Ishikawa (cell line): ENCODE measurements around the gene PGC.

Experiments used
- CEBPB ChIP-seq: IDR thresholded peaks from 2 replicates; pipeline ENCODE4 v1.6.1; 2012
- CREB1 ChIP-seq: IDR thresholded peaks from 2 replicates; pipeline ENCODE4 v1.6.1; 2012; ENCODE audit warnings: low read depth
- EGR1 ChIP-seq: IDR thresholded peaks from 2 replicates; pipeline ENCODE4 v1.6.1; 2012
- EP300 ChIP-seq: IDR thresholded peaks from 2 replicates; pipeline ENCODE4 v1.6.1; 2012; ENCODE audit warnings: borderline replicate concordance
- MAX ChIP-seq: IDR thresholded peaks from 2 replicates; pipeline ENCODE4 v1.6.1; 2012
- NFIC ChIP-seq: IDR thresholded peaks from 2 replicates; pipeline ENCODE4 v1.6.1; 2012
- RAD21 ChIP-seq: IDR thresholded peaks from 2 replicates; pipeline ENCODE4 v1.6.1; 2012; ENCODE audit warnings: low read depth
- REST ChIP-seq: IDR thresholded peaks from 2 replicates; pipeline ENCODE4 v1.6.1; 2012; ENCODE audit warnings: low read depth, mild to moderate bottlenecking
- TAF1 ChIP-seq: IDR thresholded peaks from 2 replicates; pipeline ENCODE4 v1.6.1; 2012; ENCODE audit warnings: low read depth, mild to moderate bottlenecking
- TCF12 ChIP-seq: IDR thresholded peaks from 2 replicates; pipeline ENCODE4 v1.6.1; 2012; ENCODE audit warnings: low read depth
- TEAD4 ChIP-seq: IDR thresholded peaks from 2 replicates; pipeline ENCODE4 v1.6.1; 2012
- USF1 ChIP-seq: IDR thresholded peaks from 2 replicates; pipeline ENCODE4 v1.6.1; 2012
- YY1 ChIP-seq: IDR thresholded peaks from 2 replicates; pipeline ENCODE4 v1.6.1; 2012; ENCODE audit warnings: low read depth
- ZBTB7A ChIP-seq: IDR thresholded peaks from 2 replicates; pipeline ENCODE4 v1.6.1; 2012; ENCODE audit warnings: low read depth

Gene PGC

GRCh38 chr6:41789390-41789724 is 42.2 kb upstream of the PGC start:
- TF ChIP-seq USF1 (no peak), NFIC (no peak), CEBPB (no peak), TAF1 (no peak)

- TF ChIP-seq TEAD4 (peak; percentile 48), NFIC (no peak), USF1 (no peak), REST (no peak), TCF12 (peak; percentile 84), YY1 (peak; percentile 95), MAX (peak; percentile 68; the same call in 1 of the 2 replicates), CREB1 (peak; percentile 91), CEBPB (no peak), EP300 (0 out of 2 replicates have a peak, but pooled peaks have one; percentile 48), TAF1 (peak; percentile 86), EGR1 (0 out of 2 replicates have a peak, but pooled peaks have one; percentile 29), ZBTB7A (peak; percentile 89)
Measured at GRCh38 chr6:41787219-41787917, 40.2 kb upstream of the PGC start, which contains the start of gene TOMM6. Gene TOMM6 (plus strand): TSS chr6:41787694. CDS start chr6:41787698, 4 bp downstream.

- TF ChIP-seq TEAD4 (no peak), CREB1 (no peak), CEBPB (no peak), USF1 (0 out of 2 replicates have a peak, but pooled peaks have one; percentile 3), TCF12 (no peak), EP300 (peak; percentile 41; the same call in 1 of the 2 replicates), RAD21 (peak; percentile 66; the same call in 1 of the 2 replicates), REST (no peak)
Measured at GRCh38 chr6:41786451-41787218, 39.4 kb upstream of the PGC start.

- TF ChIP-seq CREB1 (no peak), YY1 (no peak), MAX (no peak), ZBTB7A (no peak), TAF1 (no peak), TCF12 (no peak)
Measured at GRCh38 chr6:41785689-41786450, 38.7 kb upstream of the PGC start.

GRCh38 chr6:41785254-41785653 is 38.1 kb upstream of the PGC start:
- TF ChIP-seq EP300, result no peak
- no peak for TF ChIP-seq TEAD4
- no peak for TF ChIP-seq CREB1
- no peak for TF ChIP-seq TAF1
- TF ChIP-seq NFIC, result no peak
